ENCODE measurements around the gene POFUT2.
"Not testable (repeated sequence)": the region's sequence is repeated elsewhere in the genome, so short reads cannot be mapped to it uniquely, and the experiment has no call there.

The POFUT2 gene

GRCh38 chr21:45319461-45320211 is 31.9 kb upstream of the POFUT2 start:
- peaks cover 23% of the 10 kb centered on the region for H3K4me1 Mint-ChIP-seq (ENCODE audit: low read depth)
- no peaks in the 10 kb centered on the region for H3K27me3 Mint-ChIP-seq
- no peak overlapping the region for H3K4me3 Mint-ChIP-seq
- no peaks in the 10 kb centered on the region for H3K9me3 Mint-ChIP-seq (ENCODE audit: low read depth)
- H3K27ac Mint-ChIP-seq = no peak overlapping the region
- H3K36me3 Mint-ChIP-seq = no peaks in the 10 kb centered on the region

- no peak overlapping the region for H3K4me3 Mint-ChIP-seq
- no peaks in the 10 kb centered on the region for H3K9me3 Mint-ChIP-seq (ENCODE audit: low read depth)
- peaks cover 21% of the 10 kb centered on the region for H3K4me1 Mint-ChIP-seq (ENCODE audit: low read depth)
- H3K36me3 Mint-ChIP-seq = no peaks in the 10 kb centered on the region
- H3K27ac Mint-ChIP-seq = no peak overlapping the region
- no peaks in the 10 kb centered on the region for H3K27me3 Mint-ChIP-seq
Measured at GRCh38 chr21:45318556-45319404, 31.1 kb upstream of the POFUT2 start.

- Mint-ChIP-seq H3K36me3 (no peaks in the 10 kb centered on the region), H3K4me1 (ENCODE audit: low read depth) (peaks cover 18% of the 10 kb centered on the region), H3K9me3 (ENCODE audit: low read depth) (no peaks in the 10 kb centered on the region)
Measured at GRCh38 chr21:45318146-45318555, 30.5 kb upstream of the POFUT2 start.

GRCh38 chr21:45317398-45318145 is 29.9 kb upstream of the POFUT2 start:
- no peaks in the 10 kb centered on the region for H3K36me3 Mint-ChIP-seq
- H3K9me3 Mint-ChIP-seq (ENCODE audit: low read depth) = no peaks in the 10 kb centered on the region
- no peak overlapping the region for H3K4me3 Mint-ChIP-seq
- H3K27ac Mint-ChIP-seq = no peak overlapping the region
- no peaks in the 10 kb centered on the region for H3K27me3 Mint-ChIP-seq
- peaks cover 14% of the 10 kb centered on the region for H3K4me1 Mint-ChIP-seq (ENCODE audit: low read depth)

More at GRCh38 chr21:45318146-45318555, 30.5 kb upstream of the POFUT2 start:
- no peak overlapping the region for H3K4me3 Mint-ChIP-seq
- H3K27me3 Mint-ChIP-seq = no peaks in the 10 kb centered on the region
- no peak overlapping the region for H3K27ac Mint-ChIP-seq

DNA sequence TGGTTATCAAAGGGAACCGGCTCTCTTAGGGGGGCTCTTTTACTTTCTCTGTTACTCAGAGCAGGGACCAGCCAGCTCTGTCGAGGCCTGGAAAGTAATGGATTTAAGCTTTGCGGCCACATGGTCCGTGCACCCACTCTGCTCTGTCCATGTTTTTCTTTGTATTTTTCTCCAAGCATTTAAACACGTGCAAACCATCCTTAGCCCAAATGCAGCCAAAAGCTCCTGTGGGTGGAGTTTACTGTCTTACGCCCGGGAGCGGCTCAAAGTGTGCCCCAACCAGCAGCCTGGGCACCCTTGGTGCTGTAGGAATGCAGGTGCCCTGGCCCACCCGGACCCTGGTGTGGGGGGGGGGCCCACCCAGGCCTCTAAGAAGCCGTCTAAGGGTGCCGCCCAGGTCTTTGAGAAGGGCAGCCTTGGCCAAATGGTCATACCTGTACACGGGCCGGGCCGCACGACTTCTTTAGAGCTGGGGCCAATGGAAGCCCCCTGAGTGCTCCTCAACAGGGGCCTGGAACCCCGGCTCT is 29.2 kb upstream of the POFUT2 start:
- H3K4me3 Mint-ChIP-seq = no peak overlapping the region
- peaks cover 7% of the 10 kb centered on the region for H3K4me1 Mint-ChIP-seq (ENCODE audit: low read depth)
- H3K27ac Mint-ChIP-seq = no peak overlapping the region
- H3K27me3 Mint-ChIP-seq = no peaks in the 10 kb centered on the region
- H3K36me3 Mint-ChIP-seq = no peaks in the 10 kb centered on the region
- H3K9me3 Mint-ChIP-seq (ENCODE audit: low read depth) = no peaks in the 10 kb centered on the region

- H3K36me3 Mint-ChIP-seq; H3K4me3 Mint-ChIP-seq; H3K9me3 Mint-ChIP-seq (ENCODE audit: low read depth); H3K27me3 Mint-ChIP-seq; H3K27ac Mint-ChIP-seq; H3K4me1 Mint-ChIP-seq (ENCODE audit: low read depth): not testable (repeated sequence)
Measured at GRCh38 chr21:45315676-45316470, 28.2 kb upstream of the POFUT2 start.

DNA sequence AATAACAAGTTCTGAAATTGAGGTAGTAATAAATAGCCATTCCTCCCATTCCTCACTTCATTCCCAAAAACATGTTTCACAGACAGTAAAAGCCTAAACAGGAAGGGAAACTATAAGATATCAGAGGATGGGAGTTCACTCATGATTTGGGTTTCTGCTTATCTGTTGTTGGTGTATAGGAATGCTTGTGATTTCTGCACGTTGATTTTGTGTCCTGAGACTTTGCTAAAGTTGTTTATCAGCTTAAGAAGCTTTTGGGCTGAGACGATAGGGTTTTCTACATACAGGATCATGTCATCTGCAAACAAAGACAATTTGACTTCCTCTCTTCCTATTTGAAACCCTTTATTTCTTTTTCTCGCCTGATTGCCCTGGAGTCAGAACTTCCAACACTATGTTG is 26.0 kb upstream of the POFUT2 start:
- Mint-ChIP-seq H3K27me3 (no peaks in the 10 kb centered on the region), H3K9me3 (ENCODE audit: low read depth) (no peaks in the 10 kb centered on the region), H3K4me3 (no peak overlapping the region), H3K4me1 (ENCODE audit: low read depth) (peaks cover 6% of the 10 kb centered on the region), H3K36me3 (peaks cover 2% of the 10 kb centered on the region), H3K27ac (no peak overlapping the region)

DNA sequence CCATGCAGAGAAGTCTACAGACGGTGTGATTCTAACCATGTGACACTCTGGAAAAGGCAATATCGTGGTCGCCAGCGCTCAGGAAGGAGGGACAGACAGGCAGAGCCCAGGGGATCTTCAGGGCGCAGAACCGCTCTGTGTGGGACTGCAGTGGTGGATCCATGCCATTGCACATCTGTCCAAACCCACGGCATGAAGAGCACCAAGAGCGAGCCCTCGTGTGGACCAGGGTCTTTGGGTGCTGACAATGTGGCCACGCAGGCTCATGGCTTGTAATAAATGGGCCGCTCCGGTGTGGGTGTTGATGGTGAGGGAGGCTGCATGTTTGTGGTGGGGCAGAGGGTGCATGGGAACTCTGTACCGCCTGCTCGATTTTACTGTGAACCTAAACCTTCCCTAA is 25.3 kb upstream of the POFUT2 start:
- Mint-ChIP-seq H3K9me3 (ENCODE audit: low read depth) (no peaks in the 10 kb centered on the region), H3K27me3 (no peaks in the 10 kb centered on the region)

GRCh38 chr21:45312296-45312695 is 24.6 kb upstream of the POFUT2 start:
- Mint-ChIP-seq H3K27ac (no peak overlapping the region), H3K36me3 (peaks cover 2% of the 10 kb centered on the region), H3K4me3 (no peak overlapping the region), H3K9me3 (ENCODE audit: low read depth) (no peaks in the 10 kb centered on the region), H3K4me1 (ENCODE audit: low read depth) (peaks cover 9% of the 10 kb centered on the region), H3K27me3 (no peaks in the 10 kb centered on the region)

More for the DNA sequence above, 25.3 kb upstream of the POFUT2 start:
- Mint-ChIP-seq H3K27ac (no peak overlapping the region), H3K4me3 (no peak overlapping the region), H3K36me3 (peaks cover 2% of the 10 kb centered on the region), H3K4me1 (ENCODE audit: low read depth) (peaks cover 7% of the 10 kb centered on the region)

- Mint-ChIP-seq H3K27ac (no peak overlapping the region), H3K4me1 (ENCODE audit: low read depth) (peaks cover 17% of the 10 kb centered on the region), H3K9me3 (ENCODE audit: low read depth) (no peaks in the 10 kb centered on the region), H3K27me3 (no peaks in the 10 kb centered on the region), H3K4me3 (no peak overlapping the region), H3K36me3 (peaks cover 2% of the 10 kb centered on the region)
Measured at GRCh38 chr21:45310459-45310858, 22.8 kb upstream of the POFUT2 start.

GRCh38 chr21:45309987-45310381 is 22.3 kb upstream of the POFUT2 start:
- Mint-ChIP-seq H3K9me3 (ENCODE audit: low read depth) (no peaks in the 10 kb centered on the region), H3K36me3 (peaks cover 2% of the 10 kb centered on the region), H3K27ac (no peak overlapping the region), H3K4me1 (ENCODE audit: low read depth) (peaks cover 17% of the 10 kb centered on the region), H3K4me3 (no peak overlapping the region), H3K27me3 (no peaks in the 10 kb centered on the region)

DNA sequence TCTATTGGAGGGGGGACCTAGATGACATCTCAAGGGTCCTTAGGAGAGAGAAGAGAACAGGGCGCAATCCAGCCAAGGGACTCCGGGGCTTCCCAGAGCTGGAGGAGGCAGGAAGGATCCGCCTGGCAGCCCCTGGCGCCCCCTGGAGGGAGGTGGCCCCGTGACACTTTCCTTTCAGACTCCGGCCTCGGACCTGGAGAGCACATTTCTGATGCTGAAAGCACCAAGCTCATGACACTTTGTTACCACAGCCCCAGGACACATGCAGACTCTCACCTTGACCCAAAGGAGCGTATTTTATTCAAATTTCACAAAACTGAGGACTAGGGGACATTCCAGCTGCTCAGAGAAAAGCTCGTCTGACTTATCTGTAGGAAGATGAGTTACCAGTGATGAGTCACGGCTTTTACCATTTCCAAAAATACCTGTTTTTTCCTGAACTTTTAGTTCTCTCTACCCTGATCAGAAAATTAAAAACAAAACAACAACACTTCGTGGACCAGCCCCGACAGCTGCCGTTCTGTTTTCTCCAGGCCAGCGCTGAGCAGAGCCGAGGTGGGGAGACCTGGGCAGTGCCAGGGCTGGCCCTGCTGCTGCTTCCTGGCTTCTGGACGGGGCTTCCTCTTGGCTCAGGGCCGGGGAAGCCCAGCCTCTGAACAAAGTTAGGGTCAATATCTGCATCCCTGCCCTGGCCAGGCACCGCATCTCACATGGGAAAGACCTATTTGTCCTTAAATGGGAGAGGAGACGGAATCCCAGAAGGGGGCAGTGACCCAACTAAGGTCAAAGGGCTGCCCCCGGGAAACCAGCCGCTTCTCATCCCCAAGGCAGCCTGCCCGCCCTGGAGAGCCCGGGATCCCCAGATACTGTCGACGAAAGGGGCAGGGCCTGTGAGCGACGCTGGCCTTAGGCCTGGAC is 21.6 kb upstream of the POFUT2 start:
- Mint-ChIP-seq H3K27ac (no peak overlapping the region), H3K36me3 (peaks cover 2% of the 10 kb centered on the region), H3K27me3 (no peaks in the 10 kb centered on the region), H3K4me1 (ENCODE audit: low read depth) (peaks cover 20% of the 10 kb centered on the region), H3K9me3 (ENCODE audit: low read depth) (no peaks in the 10 kb centered on the region), H3K4me3 (no peak overlapping the region)

GRCh38 chr21:45308194-45309068 is 20.7 kb upstream of the POFUT2 start:
- Mint-ChIP-seq H3K36me3 (peaks cover 2% of the 10 kb centered on the region), H3K4me1 (ENCODE audit: low read depth) (peaks cover 20% of the 10 kb centered on the region), H3K9me3 (ENCODE audit: low read depth) (no peaks in the 10 kb centered on the region), H3K4me3 (no peak overlapping the region), H3K27ac (no peak overlapping the region), H3K27me3 (no peaks in the 10 kb centered on the region)
